ENCODE measurements around the gene TNFRSF13B.

DNA sequence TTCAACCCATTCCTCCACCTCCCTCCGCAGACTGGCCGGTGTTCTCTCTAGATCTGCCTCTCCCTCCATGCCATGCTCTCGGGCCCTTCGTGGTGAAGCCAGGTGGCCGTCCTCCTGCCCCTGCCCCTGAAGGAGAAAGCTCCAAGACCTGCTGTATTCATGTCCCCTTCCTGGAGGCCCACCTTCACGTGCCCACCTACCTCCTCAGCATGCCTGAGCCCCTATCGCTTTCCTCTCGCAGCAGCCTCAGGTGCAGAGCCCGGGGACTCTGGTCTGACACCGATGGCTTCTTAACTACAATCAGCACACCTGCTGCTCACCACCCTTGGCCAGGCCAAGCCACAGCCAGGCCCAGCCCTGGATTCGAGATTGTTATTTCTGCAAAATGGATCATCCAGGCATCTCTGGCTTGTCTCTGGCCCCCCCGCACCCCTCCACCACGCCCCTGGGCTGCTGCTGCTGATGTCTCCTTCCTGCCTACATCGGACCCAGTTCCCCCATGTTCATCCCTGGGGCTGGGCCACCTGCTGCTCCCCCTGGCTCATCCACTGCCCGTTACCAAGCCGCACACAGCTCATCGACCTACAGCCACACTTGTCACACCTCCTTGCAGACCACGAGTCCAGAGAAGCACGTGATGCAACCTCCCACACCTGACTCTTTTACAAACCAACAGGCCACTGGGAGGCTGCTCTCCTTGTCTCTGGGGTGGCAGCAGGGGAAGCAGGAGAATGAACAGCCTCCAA is 32.5 kb upstream of the TNFRSF13B start:
- no peak for TF ChIP-seq NRF1 (IDR thresholded peaks at IDR 0.05; ENCODE audit: low read depth, low read length)
- no peak for TF ChIP-seq CTCF (IDR thresholded peaks at IDR 0.05)
- no peak for TF ChIP-seq TCF12 (IDR thresholded peaks at IDR 0.05)
- TF ChIP-seq RAD21 (IDR thresholded peaks at IDR 0.05; ENCODE audit: low read length) = no peak
- TF ChIP-seq, protein P1, sequence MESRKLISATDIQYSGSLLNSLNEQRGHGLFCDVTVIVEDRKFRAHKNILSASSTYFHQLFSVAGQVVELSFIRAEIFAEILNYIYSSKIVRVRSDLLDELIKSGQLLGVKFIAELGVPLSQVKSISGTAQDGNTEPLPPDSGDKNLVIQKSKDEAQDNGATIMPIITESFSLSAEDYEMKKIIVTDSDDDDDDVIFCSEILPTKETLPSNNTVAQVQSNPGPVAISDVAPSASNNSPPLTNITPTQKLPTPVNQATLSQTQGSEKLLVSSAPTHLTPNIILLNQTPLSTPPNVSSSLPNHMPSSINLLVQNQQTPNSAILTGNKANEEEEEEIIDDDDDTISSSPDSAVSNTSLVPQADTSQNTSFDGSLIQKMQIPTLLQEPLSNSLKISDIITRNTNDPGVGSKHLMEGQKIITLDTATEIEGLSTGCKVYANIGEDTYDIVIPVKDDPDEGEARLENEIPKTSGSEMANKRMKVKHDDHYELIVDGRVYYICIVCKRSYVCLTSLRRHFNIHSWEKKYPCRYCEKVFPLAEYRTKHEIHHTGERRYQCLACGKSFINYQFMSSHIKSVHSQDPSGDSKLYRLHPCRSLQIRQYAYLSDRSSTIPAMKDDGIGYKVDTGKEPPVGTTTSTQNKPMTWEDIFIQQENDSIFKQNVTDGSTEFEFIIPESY (IDR thresholded peaks at IDR 0.05; ENCODE audit: borderline replicate concordance, low read depth) = no peak
- TF ChIP-seq MAX (IDR thresholded peaks at IDR 0.05; ENCODE audit: low read depth) = no peak
- TF ChIP-seq EZH2phosphoT487 (IDR thresholded peaks at IDR 0.05; ENCODE audit: borderline replicate concordance, low read depth) = no peak
- no peak for TF ChIP-seq TAF1 (IDR thresholded peaks at IDR 0.05; ENCODE audit: borderline replicate concordance, low read depth, low read length)
- TF ChIP-seq SMC3 (IDR thresholded peaks at IDR 0.05; ENCODE audit: low read depth, low read length) = no peak
- TF ChIP-seq POLR2AphosphoS5 (IDR thresholded peaks at IDR 0.05; ENCODE audit: low read depth, low read length) = no peak
- no peak for TF ChIP-seq JUND (IDR thresholded peaks at IDR 0.05)
- TF ChIP-seq, protein P2, sequence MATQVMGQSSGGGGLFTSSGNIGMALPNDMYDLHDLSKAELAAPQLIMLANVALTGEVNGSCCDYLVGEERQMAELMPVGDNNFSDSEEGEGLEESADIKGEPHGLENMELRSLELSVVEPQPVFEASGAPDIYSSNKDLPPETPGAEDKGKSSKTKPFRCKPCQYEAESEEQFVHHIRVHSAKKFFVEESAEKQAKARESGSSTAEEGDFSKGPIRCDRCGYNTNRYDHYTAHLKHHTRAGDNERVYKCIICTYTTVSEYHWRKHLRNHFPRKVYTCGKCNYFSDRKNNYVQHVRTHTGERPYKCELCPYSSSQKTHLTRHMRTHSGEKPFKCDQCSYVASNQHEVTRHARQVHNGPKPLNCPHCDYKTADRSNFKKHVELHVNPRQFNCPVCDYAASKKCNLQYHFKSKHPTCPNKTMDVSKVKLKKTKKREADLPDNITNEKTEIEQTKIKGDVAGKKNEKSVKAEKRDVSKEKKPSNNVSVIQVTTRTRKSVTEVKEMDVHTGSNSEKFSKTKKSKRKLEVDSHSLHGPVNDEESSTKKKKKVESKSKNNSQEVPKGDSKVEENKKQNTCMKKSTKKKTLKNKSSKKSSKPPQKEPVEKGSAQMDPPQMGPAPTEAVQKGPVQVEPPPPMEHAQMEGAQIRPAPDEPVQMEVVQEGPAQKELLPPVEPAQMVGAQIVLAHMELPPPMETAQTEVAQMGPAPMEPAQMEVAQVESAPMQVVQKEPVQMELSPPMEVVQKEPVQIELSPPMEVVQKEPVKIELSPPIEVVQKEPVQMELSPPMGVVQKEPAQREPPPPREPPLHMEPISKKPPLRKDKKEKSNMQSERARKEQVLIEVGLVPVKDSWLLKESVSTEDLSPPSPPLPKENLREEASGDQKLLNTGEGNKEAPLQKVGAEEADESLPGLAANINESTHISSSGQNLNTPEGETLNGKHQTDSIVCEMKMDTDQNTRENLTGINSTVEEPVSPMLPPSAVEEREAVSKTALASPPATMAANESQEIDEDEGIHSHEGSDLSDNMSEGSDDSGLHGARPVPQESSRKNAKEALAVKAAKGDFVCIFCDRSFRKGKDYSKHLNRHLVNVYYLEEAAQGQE (IDR thresholded peaks at IDR 0.05; ENCODE audit: low read depth, low read length) = no peak
- no peak for TF ChIP-seq SIN3A (IDR thresholded peaks at IDR 0.05; ENCODE audit: borderline replicate concordance, low read depth, low read length)
- TF ChIP-seq RFX5 (IDR thresholded peaks at IDR 0.05; ENCODE audit: low read length) = no peak
